HG02642 (cell line): Measurements from ENCODE around the gene MAEA.

Source experiments
- ATAC-seq: cut with Tn5 transposase; IDR thresholded peaks from one replicate; pipeline ENCODE4 v1.9.1; 2021; ENCODE audit warnings: mild to moderate bottlenecking; ENCODE audit not compliant: unreplicated experiment, poor library complexity

Gene MAEA

GRCh38 chr4:1298461-1298860, 8.8 kb downstream of the MAEA start:
- ATAC-seq, result no peak

DNA sequence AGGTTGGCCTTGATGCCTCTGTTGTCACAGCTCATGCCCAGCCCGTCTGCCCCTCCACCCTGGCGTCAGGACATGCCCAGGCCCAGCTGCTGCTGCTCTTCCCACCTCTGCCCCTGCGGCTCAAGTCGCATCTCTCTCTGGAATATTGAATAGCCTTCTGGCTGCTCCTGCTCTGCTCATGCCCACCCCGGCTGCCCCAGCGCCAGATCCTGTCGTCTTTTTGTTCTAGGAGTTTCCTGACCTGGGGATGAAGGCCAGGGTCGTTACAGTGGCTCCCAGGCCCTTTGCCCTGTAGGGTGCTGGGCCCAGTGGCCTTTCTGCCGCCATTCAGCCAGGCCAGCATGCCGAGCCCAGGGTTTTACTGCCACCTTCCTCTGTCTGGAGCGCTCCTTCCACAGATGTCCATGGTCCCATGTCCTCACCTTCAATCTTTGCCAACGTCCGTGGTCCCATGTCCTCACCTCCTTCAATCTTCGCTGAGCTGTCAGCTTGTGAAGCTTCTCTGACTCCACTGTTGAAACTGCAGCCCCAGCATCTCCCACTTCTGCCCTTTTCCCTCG, 9.7 kb downstream of the MAEA start:
- ATAC-seq, result no peak

GRCh38 chr4:1300466-1301455, 11.1 kb downstream of the MAEA start:
- no peak for ATAC-seq

DNA sequence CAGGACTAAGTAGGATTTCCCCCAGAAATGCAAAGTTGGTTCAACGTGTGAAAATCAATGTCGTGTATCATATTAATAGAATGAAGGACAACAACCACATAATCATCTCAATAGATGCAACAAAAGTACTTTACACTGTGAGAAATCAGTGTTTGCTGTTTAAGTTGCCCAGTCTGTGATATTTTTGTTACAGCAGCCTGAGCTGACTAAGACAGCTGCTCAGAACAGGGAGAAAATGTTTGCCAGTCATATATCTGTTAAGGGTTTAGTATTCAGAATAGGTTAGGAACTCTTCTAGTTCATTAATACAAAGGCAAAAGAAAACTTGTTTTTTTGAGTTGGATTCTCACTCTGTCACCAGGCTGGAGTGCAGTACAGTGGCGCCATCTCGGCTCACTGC, 12.5 kb downstream of the MAEA start:
- no peak for ATAC-seq

DNA sequence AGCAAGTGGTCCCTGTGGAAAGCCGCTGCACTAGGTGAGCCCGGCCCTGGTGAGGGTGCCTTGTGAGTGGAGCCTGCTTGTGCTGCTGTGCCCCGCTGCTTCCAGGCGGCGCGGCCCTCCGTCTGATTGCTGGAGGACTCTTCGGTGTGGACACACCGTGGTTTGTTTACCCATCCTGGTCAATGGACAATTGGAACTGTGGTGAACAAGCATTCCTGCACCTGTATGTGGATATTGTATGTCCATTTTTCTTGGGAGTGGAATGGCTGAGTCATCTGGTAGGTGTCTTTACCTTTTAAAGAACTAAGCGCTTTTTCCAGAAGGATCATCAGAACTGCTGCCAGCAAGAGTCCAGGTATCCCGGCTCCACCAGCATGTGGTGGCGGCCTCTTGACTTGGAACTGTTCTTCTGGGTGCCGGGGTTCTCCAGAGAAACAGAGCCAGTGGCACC, 15.6 kb downstream of the MAEA start:
- no peak for ATAC-seq

- ATAC-seq, result no peak
Observed at GRCh38 chr4:1305781-1306455, 16.2 kb downstream of the MAEA start.

DNA sequence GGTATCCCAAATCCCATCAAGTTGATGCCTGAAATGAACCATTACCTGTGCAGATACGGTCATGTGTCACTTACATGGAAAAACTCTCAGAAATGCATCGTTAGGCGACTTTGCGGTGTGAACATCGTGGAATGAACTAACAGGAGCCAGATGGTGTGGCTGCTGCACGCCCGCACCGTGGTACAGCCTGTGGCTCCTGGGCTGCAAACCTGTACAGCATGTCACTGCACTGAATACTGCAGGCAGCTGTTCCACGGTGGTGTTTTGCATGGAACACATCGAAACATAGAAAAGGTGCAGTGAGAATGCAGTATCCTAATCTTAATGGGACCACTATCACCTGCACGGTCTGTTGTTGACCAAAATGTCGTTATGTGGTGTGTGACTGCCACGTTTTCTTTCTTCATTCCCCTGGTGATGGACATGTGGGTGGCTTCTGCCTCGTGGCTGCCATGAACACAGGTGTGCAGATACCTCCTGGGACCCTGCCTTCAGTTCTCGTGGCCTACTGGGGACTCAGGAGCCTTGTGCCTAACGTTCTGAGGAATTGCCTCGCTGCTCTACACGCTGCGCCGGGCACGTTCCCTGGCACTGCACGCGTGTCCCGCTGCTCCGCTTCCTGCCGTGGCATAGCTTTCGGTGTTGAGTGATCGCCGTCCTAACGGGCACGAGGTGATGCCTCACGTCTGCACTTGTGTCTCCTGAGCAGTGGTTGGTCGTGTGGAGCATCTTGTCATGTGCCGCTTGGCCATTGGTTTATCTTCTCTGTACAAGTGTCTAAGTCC, 18.5 kb downstream of the MAEA start:
- no peak for ATAC-seq

GRCh38 chr4:1309261-1310010, 19.7 kb downstream of the MAEA start:
- peak; percentile 76 for ATAC-seq

GRCh38 chr4:1310031-1310795, 20.5 kb downstream of the MAEA start:
- ATAC-seq, result no peak

DNA sequence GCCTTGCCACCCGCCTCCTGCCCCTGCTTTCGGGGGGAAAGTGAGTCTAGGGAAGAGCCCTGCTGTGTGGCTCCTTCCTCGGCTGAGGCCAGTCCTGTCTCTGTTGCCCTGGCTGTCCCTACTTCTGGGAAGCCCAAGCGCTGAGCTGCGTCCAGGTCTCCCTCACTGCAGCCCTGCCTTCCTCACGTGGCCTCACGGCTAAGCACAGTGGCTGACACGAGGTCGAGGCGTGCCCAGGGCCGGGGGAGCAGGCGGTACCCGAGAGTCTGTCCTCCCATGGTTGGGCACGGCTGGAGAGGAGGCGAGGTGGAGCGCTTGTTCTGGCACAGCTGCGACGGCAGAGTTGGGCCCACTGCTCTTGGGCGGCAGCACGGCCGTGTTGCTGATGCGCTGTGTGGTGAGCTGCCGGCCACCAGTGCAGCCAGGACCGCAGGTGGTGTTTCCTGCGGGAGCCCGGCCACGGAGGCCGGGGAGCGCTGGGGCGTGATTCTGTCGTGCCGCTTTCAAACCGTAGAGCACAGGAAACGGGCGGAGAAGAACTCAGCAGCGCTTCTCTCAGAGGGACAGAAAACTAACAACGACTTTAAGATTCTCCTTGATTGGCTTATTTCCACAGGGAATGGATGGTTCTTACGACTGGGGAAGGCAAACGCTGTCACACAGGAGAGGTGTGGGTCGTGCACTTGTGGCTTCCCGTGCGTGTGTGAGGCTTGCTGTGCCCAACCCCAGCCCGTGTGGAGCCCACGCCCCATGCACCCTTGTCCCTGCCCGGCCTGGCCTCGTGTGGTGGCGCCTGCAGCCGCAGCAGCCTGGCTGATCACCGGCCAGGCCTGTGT, 21.3 kb downstream of the MAEA start:
- ATAC-seq, result no peak

GRCh38 chr4:1312821-1313640, 23.3 kb downstream of the MAEA start:
- ATAC-seq, result no peak

GRCh38 chr4:1315306-1315705, 25.6 kb downstream of the MAEA start:
- no peak for ATAC-seq

- ATAC-seq, result no peak
Observed at GRCh38 chr4:1315836-1316536, 26.3 kb downstream of the MAEA start.

- no peak for ATAC-seq
Observed at GRCh38 chr4:1316537-1317168, 27.0 kb downstream of the MAEA start.

GRCh38 chr4:1317177-1318045, 27.7 kb downstream of the MAEA start:
- ATAC-seq, result no peak
